ENCODE data around the gene TBC1D14.

The TBC1D14 gene

DNA sequence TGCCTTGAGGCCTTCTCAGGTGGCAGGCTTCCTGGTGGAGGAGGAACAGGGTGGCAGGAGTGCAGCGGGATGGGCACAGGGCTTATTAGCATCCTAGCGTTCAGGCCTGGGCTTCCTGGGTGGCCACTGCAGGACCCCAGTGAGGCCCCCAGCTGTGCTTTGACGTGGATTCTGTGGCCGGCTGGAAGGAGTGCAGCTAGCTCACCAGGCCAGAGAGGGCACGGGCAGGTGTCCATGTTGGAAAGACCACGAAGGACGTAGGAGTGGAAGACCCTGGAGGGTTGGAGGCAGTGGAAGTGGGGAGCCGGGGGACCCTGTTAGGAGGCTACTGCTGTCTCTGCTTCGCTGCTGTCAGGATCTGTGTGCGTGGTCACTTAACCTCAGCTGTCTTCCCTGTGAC lies 120.3 kb downstream of the TBC1D14 start (continued):
- TF ChIP-seq, protein P1, sequence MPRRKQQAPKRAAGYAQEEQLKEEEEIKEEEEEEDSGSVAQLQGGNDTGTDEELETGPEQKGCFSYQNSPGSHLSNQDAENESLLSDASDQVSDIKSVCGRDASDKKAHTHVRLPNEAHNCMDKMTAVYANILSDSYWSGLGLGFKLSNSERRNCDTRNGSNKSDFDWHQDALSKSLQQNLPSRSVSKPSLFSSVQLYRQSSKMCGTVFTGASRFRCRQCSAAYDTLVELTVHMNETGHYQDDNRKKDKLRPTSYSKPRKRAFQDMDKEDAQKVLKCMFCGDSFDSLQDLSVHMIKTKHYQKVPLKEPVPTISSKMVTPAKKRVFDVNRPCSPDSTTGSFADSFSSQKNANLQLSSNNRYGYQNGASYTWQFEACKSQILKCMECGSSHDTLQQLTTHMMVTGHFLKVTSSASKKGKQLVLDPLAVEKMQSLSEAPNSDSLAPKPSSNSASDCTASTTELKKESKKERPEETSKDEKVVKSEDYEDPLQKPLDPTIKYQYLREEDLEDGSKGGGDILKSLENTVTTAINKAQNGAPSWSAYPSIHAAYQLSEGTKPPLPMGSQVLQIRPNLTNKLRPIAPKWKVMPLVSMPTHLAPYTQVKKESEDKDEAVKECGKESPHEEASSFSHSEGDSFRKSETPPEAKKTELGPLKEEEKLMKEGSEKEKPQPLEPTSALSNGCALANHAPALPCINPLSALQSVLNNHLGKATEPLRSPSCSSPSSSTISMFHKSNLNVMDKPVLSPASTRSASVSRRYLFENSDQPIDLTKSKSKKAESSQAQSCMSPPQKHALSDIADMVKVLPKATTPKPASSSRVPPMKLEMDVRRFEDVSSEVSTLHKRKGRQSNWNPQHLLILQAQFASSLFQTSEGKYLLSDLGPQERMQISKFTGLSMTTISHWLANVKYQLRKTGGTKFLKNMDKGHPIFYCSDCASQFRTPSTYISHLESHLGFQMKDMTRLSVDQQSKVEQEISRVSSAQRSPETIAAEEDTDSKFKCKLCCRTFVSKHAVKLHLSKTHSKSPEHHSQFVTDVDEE (CRISPR knock-in tag; IDR thresholded peaks at IDR 0.05), result no peak
- TF ChIP-seq CSRNP3 (CRISPR knock-in tag; IDR thresholded peaks at IDR 0.05), result no peak

DNA sequence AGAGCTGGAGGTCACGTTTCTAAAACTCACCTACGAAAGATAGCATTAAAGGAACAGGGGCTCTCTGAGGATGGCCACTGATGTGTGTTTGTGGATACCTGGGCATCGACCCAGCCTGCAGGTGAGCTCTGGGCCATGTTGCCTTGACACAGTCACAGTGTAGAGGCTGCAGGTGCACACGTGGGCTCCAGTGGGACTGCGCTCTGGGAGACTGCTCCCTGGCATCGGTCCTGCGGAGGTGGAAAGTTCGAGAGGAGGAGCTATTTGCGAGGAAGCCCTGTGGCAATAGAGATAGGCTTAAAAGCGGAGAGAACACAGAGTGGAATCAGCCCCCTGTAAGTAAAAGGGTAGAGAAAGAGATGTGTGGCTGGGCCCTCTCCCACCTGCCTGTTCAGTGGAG lies 121.2 kb downstream of the TBC1D14 start:
- no peak for ATAC-seq
- TF ChIP-seq ZNF565 (CRISPR knock-in tag; conservative IDR thresholded peaks at IDR 0.05; ENCODE audit: low read depth) (no peak), PPARA (CRISPR knock-in tag; IDR thresholded peaks at IDR 0.05; ENCODE audit: borderline replicate concordance) (no peak), CSDC2 (CRISPR knock-in tag; IDR thresholded peaks at IDR 0.05) (no peak), ARNTL (CRISPR knock-in tag; IDR thresholded peaks at IDR 0.05; ENCODE audit: borderline replicate concordance, low read depth) (no peak), SNAI2 (CRISPR knock-in tag; IDR thresholded peaks at IDR 0.05) (no peak), CSRNP3 (CRISPR knock-in tag; IDR thresholded peaks at IDR 0.05) (no peak), ISL1 (CRISPR knock-in tag; IDR thresholded peaks at IDR 0.05) (no peak), TOX (CRISPR knock-in tag; IDR thresholded peaks at IDR 0.05; ENCODE audit: borderline replicate concordance) (no peak), RARB (CRISPR knock-in tag; IDR thresholded peaks at IDR 0.05) (no peak), BACH2 (CRISPR knock-in tag; IDR thresholded peaks at IDR 0.05; ENCODE audit: borderline replicate concordance) (no peak), ZNF70 (CRISPR knock-in tag; IDR thresholded peaks at IDR 0.05) (no peak), ESRRG (CRISPR knock-in tag; IDR thresholded peaks at IDR 0.05) (no peak), ZFP30 (CRISPR knock-in tag; IDR thresholded peaks at IDR 0.05) (no peak), OSR1 (CRISPR knock-in tag; IDR thresholded peaks at IDR 0.05) (no peak)
- TF ChIP-seq, protein P1 (CRISPR knock-in tag; IDR thresholded peaks at IDR 0.05), result no peak
- TF ChIP-seq, protein P2, sequence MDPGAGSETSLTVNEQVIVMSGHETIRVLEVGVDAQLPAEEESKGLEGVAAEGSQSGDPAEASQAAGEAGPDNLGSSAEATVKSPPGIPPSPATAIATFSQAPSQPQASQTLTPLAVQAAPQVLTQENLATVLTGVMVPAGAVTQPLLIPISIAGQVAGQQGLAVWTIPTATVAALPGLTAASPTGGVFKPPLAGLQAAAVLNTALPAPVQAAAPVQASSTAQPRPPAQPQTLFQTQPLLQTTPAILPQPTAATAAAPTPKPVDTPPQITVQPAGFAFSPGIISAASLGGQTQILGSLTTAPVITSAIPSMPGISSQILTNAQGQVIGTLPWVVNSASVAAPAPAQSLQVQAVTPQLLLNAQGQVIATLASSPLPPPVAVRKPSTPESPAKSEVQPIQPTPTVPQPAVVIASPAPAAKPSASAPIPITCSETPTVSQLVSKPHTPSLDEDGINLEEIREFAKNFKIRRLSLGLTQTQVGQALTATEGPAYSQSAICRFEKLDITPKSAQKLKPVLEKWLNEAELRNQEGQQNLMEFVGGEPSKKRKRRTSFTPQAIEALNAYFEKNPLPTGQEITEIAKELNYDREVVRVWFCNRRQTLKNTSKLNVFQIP (CRISPR knock-in tag; IDR thresholded peaks at IDR 0.05; ENCODE audit: borderline replicate concordance, low read depth), result no peak

- TF ChIP-seq ZNF8 (CRISPR knock-in tag; IDR thresholded peaks at IDR 0.05), result no peak
- no peak for TF ChIP-seq OSR1 (CRISPR knock-in tag; IDR thresholded peaks at IDR 0.05)
- TF ChIP-seq ZNF565 (CRISPR knock-in tag; conservative IDR thresholded peaks at IDR 0.05; ENCODE audit: low read depth), result no peak
- no peak for TF ChIP-seq SNAI2 (CRISPR knock-in tag; IDR thresholded peaks at IDR 0.05)
- TF ChIP-seq, protein P2 (CRISPR knock-in tag; IDR thresholded peaks at IDR 0.05; ENCODE audit: borderline replicate concordance, low read depth), result no peak
- TF ChIP-seq BACH2 (CRISPR knock-in tag; IDR thresholded peaks at IDR 0.05; ENCODE audit: borderline replicate concordance), result no peak
- TF ChIP-seq TOX (CRISPR knock-in tag; IDR thresholded peaks at IDR 0.05; ENCODE audit: borderline replicate concordance), result no peak
- no peak for TF ChIP-seq TCF4 (CRISPR knock-in tag; IDR thresholded peaks at IDR 0.05; ENCODE audit: borderline replicate concordance)
- no peak for TF ChIP-seq ZNF70 (CRISPR knock-in tag; IDR thresholded peaks at IDR 0.05)
- TF ChIP-seq, protein P3, sequence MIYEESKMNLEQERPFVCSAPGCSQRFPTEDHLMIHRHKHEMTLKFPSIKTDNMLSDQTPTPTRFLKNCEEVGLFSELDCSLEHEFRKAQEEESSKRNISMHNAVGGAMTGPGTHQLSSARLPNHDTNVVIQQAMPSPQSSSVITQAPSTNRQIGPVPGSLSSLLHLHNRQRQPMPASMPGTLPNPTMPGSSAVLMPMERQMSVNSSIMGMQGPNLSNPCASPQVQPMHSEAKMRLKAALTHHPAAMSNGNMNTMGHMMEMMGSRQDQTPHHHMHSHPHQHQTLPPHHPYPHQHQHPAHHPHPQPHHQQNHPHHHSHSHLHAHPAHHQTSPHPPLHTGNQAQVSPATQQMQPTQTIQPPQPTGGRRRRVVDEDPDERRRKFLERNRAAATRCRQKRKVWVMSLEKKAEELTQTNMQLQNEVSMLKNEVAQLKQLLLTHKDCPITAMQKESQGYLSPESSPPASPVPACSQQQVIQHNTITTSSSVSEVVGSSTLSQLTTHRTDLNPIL (CRISPR knock-in tag; IDR thresholded peaks at IDR 0.05; ENCODE audit: low read depth), result no peak
- TF ChIP-seq, protein P4, sequence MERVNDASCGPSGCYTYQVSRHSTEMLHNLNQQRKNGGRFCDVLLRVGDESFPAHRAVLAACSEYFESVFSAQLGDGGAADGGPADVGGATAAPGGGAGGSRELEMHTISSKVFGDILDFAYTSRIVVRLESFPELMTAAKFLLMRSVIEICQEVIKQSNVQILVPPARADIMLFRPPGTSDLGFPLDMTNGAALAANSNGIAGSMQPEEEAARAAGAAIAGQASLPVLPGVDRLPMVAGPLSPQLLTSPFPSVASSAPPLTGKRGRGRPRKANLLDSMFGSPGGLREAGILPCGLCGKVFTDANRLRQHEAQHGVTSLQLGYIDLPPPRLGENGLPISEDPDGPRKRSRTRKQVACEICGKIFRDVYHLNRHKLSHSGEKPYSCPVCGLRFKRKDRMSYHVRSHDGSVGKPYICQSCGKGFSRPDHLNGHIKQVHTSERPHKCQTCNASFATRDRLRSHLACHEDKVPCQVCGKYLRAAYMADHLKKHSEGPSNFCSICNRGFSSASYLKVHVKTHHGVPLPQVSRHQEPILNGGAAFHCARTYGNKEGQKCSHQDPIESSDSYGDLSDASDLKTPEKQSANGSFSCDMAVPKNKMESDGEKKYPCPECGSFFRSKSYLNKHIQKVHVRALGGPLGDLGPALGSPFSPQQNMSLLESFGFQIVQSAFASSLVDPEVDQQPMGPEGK (CRISPR knock-in tag; IDR thresholded peaks at IDR 0.05; ENCODE audit: borderline replicate concordance), result no peak
- no peak for TF ChIP-seq ARNTL (CRISPR knock-in tag; IDR thresholded peaks at IDR 0.05; ENCODE audit: borderline replicate concordance, low read depth)
- ATAC-seq, result no peak
Observed at GRCh38 chr4:7031558-7032449, 122.2 kb downstream of the TBC1D14 start.
